ENCODE data around the gene OR2T1.
"Not testable (repeated sequence)": the region's sequence is repeated elsewhere in the genome, so short reads cannot be mapped to it uniquely, and the experiment has no call there.

- not testable (repeated sequence) for TF ChIP-seq CTCF (IDR thresholded peaks at IDR 0.05); POLR2AphosphoS5 (IDR thresholded peaks at IDR 0.05; ENCODE audit: insufficient read depth in 1 of 2, low read depth in 1 of 2); POLR2A (IDR thresholded peaks at IDR 0.05)
Measured at GRCh38 chr1:248436303-248436702, 33.5 kb downstream of the OR2T1 start.
